Stimulated activated CD8-positive, alpha-beta memory T cell treated with anti-CD3 and anti-CD28 coated beads, Interleukin-15, amount 100 ng/mL, for 24 hours (primary cell): ENCODE measurements around the gene CASD1.

Experiments
- DNase-seq: peaks from one replicate; pipeline ENCODE4 v3.0.0-alpha.2; 2020; ENCODE audit warnings: low read depth

CASD1 gene

GRCh38 chr7:94512735-94513564 is 3.3 kb downstream of the CASD1 start:
- no peak for DNase-seq

- DNase-seq: no peak
These were observed 3.9 kb downstream of the CASD1 start for GRCh38 chr7:94513565-94513860.

GRCh38 chr7:94514140-94514889 is 4.7 kb downstream of the CASD1 start:
- DNase-seq: no peak

- DNase-seq: no peak
These were observed 5.3 kb downstream of the CASD1 start for GRCh38 chr7:94514917-94515316.

GRCh38 chr7:94525923-94526322 is 16.3 kb downstream of the CASD1 start:
- no peak for DNase-seq

- no peak for DNase-seq
These were observed 19.9 kb downstream of the CASD1 start for GRCh38 chr7:94529516-94529915.

- DNase-seq: no peak
These were observed 20.5 kb downstream of the CASD1 start for GRCh38 chr7:94530109-94530508.

- no peak for DNase-seq
These were observed 23.1 kb downstream of the CASD1 start for GRCh38 chr7:94532676-94533075.

GRCh38 chr7:94540428-94540827 is 30.8 kb downstream of the CASD1 start:
- no peak for DNase-seq

- no peak for DNase-seq
These were observed 37.5 kb downstream of the CASD1 start for GRCh38 chr7:94547126-94547525.

GRCh38 chr7:94556028-94556427 is 46.4 kb downstream of the CASD1 start:
- DNase-seq: no peak

- no peak for DNase-seq
These were observed 47.6 kb downstream of the CASD1 start for GRCh38 chr7:94557215-94557614.

- DNase-seq: no peak
These were observed 50.4 kb downstream of the CASD1 start for GRCh38 chr7:94559972-94560371.

- DNase-seq: no peak
These were observed 52.4 kb downstream of the CASD1 start for GRCh38 chr7:94561841-94562514.

- DNase-seq: no peak
These were observed 52.9 kb downstream of the CASD1 start for GRCh38 chr7:94562525-94562924.

GRCh38 chr7:94565247-94565894 is 55.8 kb downstream of the CASD1 start:
- DNase-seq: no peak

GRCh38 chr7:94567396-94567795 is 57.8 kb downstream of the CASD1 start:
- DNase-seq: no peak

GRCh38 chr7:94571816-94572215 is 62.2 kb downstream of the CASD1 start:
- no peak for DNase-seq

GRCh38 chr7:94575646-94576045 is 66.0 kb downstream of the CASD1 start:
- no peak for DNase-seq

- DNase-seq: no peak
These were observed 66.7 kb downstream of the CASD1 start for GRCh38 chr7:94576316-94576715.

- DNase-seq: no peak
These were observed 67.7 kb downstream of the CASD1 start for GRCh38 chr7:94577357-94577756.

GRCh38 chr7:94578614-94579013 is 69.0 kb downstream of the CASD1 start:
- no peak for DNase-seq

- DNase-seq: no peak
These were observed 69.9 kb downstream of the CASD1 start for GRCh38 chr7:94579470-94579869.
